Transverse colon (tissue), 4 donors: ENCODE results near the gene DKC1. TPM values are rescaled to one million over a fixed set of nuclear protein-coding genes. Genes with fewer than 3 reads are reported as not detected.

Experiments used
- DNase-seq: peaks from one replicate; pipeline ENCODE4 v3.0.0-alpha.2; 2019
- H3K27ac ChIP-seq, 4 donors: fragments of 200-600 bp; sonication (generic); 2 replicates each; pipeline ENCODE4 v1.5.1; 2016 to 2018; ENCODE audit warnings: inconsistent platforms in 4 of 4
- H3K27me3 ChIP-seq: fragments of 200-600 bp; sonication (generic); 2 replicates; pipeline ENCODE4 v1.5.1; 2017; ENCODE audit warnings: inconsistent platforms
- H3K36me3 ChIP-seq, 4 donors: fragments of 200-600 bp; sonication (generic); 2 replicates each; pipeline ENCODE4 v1.5.1; 2017 to 2019; ENCODE audit warnings: inconsistent platforms in 4 of 4
- H3K4me1 ChIP-seq, 4 donors: fragments of 200-600 bp; sonication (generic); 2 replicates each; pipeline ENCODE4 v1.5.1; 2017 to 2020; ENCODE audit warnings: inconsistent platforms in 4 of 4
- H3K4me3 ChIP-seq, 4 donors: fragments of 200-600 bp; sonication (generic); 1 replicate in 1 of 4; 2 replicates in 3 of 4; pipeline versions ENCODE4 v1.5.1 to v1.6.1; 2017 to 2019; ENCODE audit warnings: inconsistent platforms in 4 of 4
- H3K9me3 ChIP-seq, 2 donors: fragments of 200-600 bp; sonication (generic); 2 replicates each; pipeline ENCODE4 v1.5.1; 2017 to 2019; ENCODE audit warnings: inconsistent platforms in 2 of 2
- EP300 ChIP-seq: sonication (generic); formaldehyde crosslinking; IDR thresholded peaks from one replicate; pipeline ENCODE4 v1.6.1; 2017; ENCODE audit warnings: antibody characterized with exemption, low read depth
- POLR2A ChIP-seq: fragments of 450-650 bp; IDR thresholded peaks from one replicate; pipeline ENCODE4 v1.6.1; 2016; ENCODE audit warnings: antibody characterized with exemption, mild to moderate bottlenecking, moderate library complexity
- POLR2AphosphoS5 ChIP-seq, 3 donors: sonication (generic); formaldehyde crosslinking; IDR thresholded peaks; one replicate each; pipeline ENCODE4 v1.6.1; 2016; ENCODE audit warnings: antibody characterized with exemption in 3 of 3
- WGBS, 2 donors: methylation state at CpG; one replicate each; pipeline ENCODE4 v1.1.5; 2018; ENCODE audit warnings: low coverage in 1 of 2; 5-methylcytosine and 5-hydroxymethylcytosine counted together
- in situ Hi-C, 4 donors: fragments of 200-750 bp; cut with MboI; loops; one replicate each; pipeline versions ENCODE4 v1.15.0 to v1.15.1; 2017; ENCODE audit warnings: low sequenced_read_pairs in 3 of 4, low pct_ligation_motif_present in 1 of 4, low pct_unique_long_range_greater_than_20kb in 1 of 4
- intact Hi-C: fragments of 100-400 bp; cut with DNase I; formaldehyde crosslinking; loops from one replicate; pipeline ENCODE4 v1.15.1; 2023; ENCODE audit warnings: low total_unique reads
- total RNA-seq, 4 donors: library from RNA; depleted of rRNA; stranded (reverse); fragments of >200 nt; gene quantifications; one replicate each; pipeline ENCODE4 v1.1.0, GENCODE V29; 2016
- TF ChIP-seq, protein P1 (sequence below), 5 experiments: fragments of 200-600 bp in 3 of 5; fragments of 450-650 bp in 2 of 5; sonication (generic) in 3 of 5; IDR thresholded peaks; 1 replicate in 2 of 5; 2 replicates in 3 of 5; pipeline ENCODE4 v1.5.1; 2016 to 2017; ENCODE audit warnings: antibody characterized with exemption in 5 of 5, inconsistent platforms in 3 of 5, mild to moderate bottlenecking in 2 of 5, moderate library complexity in 1 of 5

Gene DKC1
- total RNA-seq, 4 donors from 2014 or later: 12.7 to 134 (median 24.9) TPM

- DNase-seq: no peak
- TF ChIP-seq, protein P1, sequence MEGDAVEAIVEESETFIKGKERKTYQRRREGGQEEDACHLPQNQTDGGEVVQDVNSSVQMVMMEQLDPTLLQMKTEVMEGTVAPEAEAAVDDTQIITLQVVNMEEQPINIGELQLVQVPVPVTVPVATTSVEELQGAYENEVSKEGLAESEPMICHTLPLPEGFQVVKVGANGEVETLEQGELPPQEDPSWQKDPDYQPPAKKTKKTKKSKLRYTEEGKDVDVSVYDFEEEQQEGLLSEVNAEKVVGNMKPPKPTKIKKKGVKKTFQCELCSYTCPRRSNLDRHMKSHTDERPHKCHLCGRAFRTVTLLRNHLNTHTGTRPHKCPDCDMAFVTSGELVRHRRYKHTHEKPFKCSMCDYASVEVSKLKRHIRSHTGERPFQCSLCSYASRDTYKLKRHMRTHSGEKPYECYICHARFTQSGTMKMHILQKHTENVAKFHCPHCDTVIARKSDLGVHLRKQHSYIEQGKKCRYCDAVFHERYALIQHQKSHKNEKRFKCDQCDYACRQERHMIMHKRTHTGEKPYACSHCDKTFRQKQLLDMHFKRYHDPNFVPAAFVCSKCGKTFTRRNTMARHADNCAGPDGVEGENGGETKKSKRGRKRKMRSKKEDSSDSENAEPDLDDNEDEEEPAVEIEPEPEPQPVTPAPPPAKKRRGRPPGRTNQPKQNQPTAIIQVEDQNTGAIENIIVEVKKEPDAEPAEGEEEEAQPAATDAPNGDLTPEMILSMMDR (IDR thresholded peaks at IDR 0.05): no peak
- TF ChIP-seq POLR2A (no peak), EP300 (no peak), POLR2AphosphoS5 (IDR thresholded peaks at IDR 0.05) (no peak)
Observed at GRCh38 chrX:154806837-154807501, 44.3 kb downstream of the DKC1 start.

DNA sequence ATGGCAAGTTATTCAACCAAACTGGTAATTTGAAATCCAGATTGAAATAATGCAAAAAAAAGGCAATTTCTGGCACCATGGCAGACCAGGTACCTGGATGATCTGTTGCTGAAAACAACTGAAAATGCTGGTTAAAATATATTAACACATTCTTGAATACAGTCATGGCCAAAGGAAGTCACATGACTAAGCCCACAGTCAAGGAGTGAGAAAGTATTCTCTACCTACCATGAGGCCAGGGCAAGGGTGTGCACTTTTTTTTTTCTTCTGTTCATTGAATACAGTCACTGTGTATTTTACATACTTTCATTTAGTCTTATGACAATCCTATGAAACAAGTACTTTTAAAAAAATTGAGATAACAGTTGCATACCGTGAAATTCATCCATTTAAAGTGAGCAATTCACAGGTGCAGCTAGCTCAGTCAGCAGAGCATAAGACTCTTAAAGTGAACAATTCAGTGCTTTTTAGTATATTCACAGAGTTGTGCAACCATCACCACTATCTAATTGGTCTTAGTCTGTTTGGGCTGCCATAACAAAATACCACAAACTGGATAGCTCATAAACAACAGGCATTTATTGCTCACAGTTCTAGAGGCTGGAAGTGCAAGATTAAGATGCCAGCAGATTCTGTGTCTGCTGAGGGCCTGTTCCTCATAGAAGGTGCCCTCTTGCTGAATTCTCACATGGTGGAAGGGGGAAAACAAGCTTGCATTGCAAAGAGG is 47.4 kb downstream of the DKC1 start:
- in situ Hi-C loops: no loop called here
- 72% methylated on average over 1 of the region's 1 CpG; no CpG with 5 or more reads in 1 of the 2 donors for WGBS, 2 donors
- peaks cover 0 to 5% (median 0%) of the 10 kb centered on the region in 4 donors for H3K4me1 ChIP-seq
- H3K36me3 ChIP-seq: no peaks in the 10 kb centered on the region
- no peak for DNase-seq
- no peaks in the 10 kb centered on the region for H3K27me3 ChIP-seq
- no peaks in the 10 kb centered on the region for H3K9me3 ChIP-seq
- no peak for TF ChIP-seq POLR2AphosphoS5 (IDR thresholded peaks at IDR 0.05)
- no peak for TF ChIP-seq EP300
- TF ChIP-seq, protein P1 (IDR thresholded peaks at IDR 0.05): no peak
- H3K27ac ChIP-seq: no peak overlapping the region
- H3K4me3 ChIP-seq: no peak overlapping the region
- intact Hi-C loops: no loop called here

More at GRCh38 chrX:154806837-154807501, 44.3 kb downstream of the DKC1 start:
- H3K9me3 ChIP-seq: no peaks in the 10 kb centered on the region
- H3K27ac ChIP-seq: no peak overlapping the region
- in situ Hi-C loops (no loop called here), intact Hi-C loops (no loop called here)
- WGBS, 2 donors: 88 to 92% methylated on average over 3 to 5 of the region's 5 CpGs
- H3K27me3 ChIP-seq: no peaks in the 10 kb centered on the region
- peaks cover 0 to 21% (median 7%) of the 10 kb centered on the region in 4 donors for H3K4me1 ChIP-seq
- no peak overlapping the region for H3K4me3 ChIP-seq
- no peaks in the 10 kb centered on the region for H3K36me3 ChIP-seq

DNA sequence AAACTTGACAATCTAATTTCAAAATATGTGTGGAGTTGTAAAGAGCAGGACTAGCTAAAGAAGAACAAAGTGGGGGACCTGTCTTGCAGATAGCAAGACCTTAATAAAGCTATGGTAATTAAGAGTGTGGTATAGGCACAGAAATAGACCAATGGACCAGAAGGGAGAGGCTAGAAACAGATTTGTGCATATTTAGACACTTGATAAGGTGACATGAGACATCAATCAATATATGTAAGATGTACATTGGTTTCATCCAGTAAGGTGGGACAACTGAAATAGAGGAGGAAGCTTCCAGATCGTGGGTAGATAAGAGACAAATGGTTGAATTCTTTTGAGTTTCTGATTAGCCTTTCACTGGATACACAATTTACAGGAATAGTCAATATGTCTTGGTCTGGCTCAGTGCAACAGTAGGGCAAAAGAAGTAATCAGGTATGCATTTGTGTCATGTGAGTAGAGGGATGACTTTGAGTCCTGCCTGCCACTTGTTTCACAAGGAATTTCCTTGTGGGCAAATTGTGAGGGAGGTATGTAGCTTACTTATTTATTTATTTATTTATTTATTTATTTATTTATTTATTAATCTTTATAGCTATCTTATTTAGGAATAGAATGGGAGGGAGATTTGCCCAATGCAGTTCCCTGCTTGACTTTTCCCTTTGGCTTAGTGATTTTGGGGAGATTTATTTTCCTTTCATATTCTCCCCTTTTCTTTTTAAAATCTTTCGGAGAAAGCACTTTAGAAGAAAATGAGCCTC is 49.9 kb downstream of the DKC1 start:
- DNase-seq: no peak

More for the DNA sequence above, 49.9 kb downstream of the DKC1 start:
- H3K4me1 ChIP-seq: no peaks in the 10 kb centered on the region
- no peaks in the 10 kb centered on the region for H3K27me3 ChIP-seq
- no peaks in the 10 kb centered on the region for H3K36me3 ChIP-seq
- in situ Hi-C loops (no loop called here), intact Hi-C loops (no loop called here)
- TF ChIP-seq POLR2AphosphoS5 (IDR thresholded peaks at IDR 0.05) (no peak), POLR2A (no peak), EP300 (no peak)
- TF ChIP-seq, protein P1 (IDR thresholded peaks at IDR 0.05): no peak
- H3K4me3 ChIP-seq: no peak overlapping the region
- H3K27ac ChIP-seq: no peak overlapping the region
- 70 to 72% methylated on average over 2 of the region's 2 CpGs for WGBS, 2 donors
- no peaks in the 10 kb centered on the region for H3K9me3 ChIP-seq
